ENCODE data around the gene TMEM121. TPM values are rescaled to one million over a fixed set of nuclear protein-coding genes. Genes with fewer than 3 reads are reported as not detected.

TMEM121 gene
- total and polyA plus RNA-seq, 2 donors = 2.1 to 2.8 TPM

DNA sequence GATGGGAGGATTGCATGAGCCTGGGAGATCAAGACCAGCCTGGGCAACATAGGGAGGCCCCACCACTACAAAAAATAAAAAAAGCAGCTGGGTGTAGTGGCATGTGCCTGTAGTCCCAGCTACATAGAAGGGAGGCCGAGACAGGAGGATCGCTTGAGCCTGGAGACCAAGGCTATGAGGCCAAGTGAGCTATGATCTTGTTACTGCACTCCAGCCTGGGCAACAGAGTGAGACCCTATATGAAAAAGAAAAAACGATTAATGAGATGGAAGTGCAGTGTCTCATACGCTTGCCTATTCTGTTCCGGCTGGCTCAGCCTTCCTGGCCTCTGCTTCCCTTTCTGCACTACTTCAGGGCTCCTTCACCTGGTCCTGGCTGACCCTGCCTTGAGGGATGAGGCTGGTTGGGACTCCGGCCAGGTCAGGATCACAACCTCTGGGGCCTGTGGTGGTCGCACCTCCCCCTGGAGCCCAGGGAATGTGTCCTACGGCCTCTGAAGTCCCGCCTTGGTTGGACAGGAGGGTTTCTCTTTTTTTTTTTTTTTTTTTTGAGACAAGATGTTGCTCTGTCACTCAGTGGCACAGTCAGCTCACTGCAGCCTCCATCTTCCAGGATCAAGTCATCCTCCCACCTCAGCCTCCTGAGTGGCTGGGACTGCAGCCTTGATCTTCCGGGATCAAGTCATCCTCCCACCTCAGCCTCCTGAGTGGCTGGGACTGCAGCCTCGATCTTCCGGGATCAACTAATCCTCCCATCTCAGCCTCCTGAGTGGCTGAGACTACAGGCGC, 24.7 kb upstream of the TMEM121 start:
- H3K4me1 ChIP-seq (ENCODE audit: control insufficient read depth in 2 of 2, insufficient read depth in 2 of 2, low read length in 2 of 2) = no peaks in the 10 kb centered on the region
- no peak for DNase-seq (ENCODE audit: low read depth in 6 of 9, low spot score in 9 of 9)
- no peaks in the 10 kb centered on the region for H3K9me3 ChIP-seq (ENCODE audit: control insufficient read depth in 2 of 2, insufficient read depth in 1 of 2, low read length in 1 of 2)
- no peak overlapping the region for H3K27ac ChIP-seq (ENCODE audit: low read depth in 1 of 2, low read length in 1 of 2)
- H3K36me3 ChIP-seq (ENCODE audit: control insufficient read depth in 2 of 2, insufficient read depth in 2 of 2, low read length in 1 of 2) = peaks cover 0 to 21% of the 10 kb centered on the region in 2 donors
- 95% methylated on average over 13 of the region's 13 CpGs for WGBS
- H3K27me3 ChIP-seq (ENCODE audit: control insufficient read depth in 2 of 2, insufficient read depth in 1 of 2, low read length in 1 of 2) = peaks cover 0 to 3% of the 10 kb centered on the region in 2 donors
- no peak overlapping the region for H3K4me3 ChIP-seq (ENCODE audit: low read length in 2 of 2)

DNA sequence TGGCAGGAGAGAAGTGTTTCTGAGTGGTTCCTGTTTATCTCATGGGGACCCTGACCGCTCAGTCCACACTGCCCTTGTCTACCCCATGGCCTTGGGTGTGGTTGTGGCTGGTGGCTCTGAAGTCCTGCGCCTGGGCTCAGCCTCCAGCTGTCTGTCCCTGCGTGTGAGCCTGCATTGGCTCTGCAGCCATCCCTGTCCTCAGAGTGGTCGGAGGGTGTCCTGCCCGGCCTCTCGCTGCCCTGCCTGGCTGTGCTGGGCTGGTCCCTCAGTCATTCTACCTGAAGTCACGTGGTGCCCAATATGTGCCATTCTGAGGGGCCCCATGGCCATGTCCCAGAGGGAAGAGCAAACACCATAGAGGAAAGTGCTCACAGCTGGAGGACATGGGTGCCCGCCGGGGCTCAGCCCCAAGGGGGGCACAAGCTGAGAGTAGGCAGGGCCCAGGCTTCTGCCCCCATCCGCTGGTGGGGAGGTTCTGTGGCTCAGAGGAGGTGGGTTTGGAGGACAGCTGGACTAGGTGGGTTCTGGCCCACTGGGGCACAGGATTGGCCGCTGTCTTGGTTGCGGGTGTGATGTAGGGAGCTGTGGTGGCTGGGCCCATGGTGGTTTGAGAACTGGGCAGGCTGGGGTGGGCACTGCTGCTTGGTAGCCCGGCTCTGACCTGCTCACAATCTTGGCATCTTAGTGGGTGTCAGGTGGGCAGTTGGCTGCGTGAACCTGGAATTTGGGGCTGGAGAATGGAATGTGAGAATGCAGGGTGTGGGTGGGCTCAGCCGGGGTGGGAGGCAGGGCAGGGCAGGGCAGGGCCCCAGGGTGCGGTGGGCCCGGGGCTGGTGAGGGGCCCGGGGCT, 23.7 kb upstream of the TMEM121 start:
- Histone ChIP-seq H3K9me3 (ENCODE audit: control insufficient read depth in 2 of 2, insufficient read depth in 1 of 2, low read length in 1 of 2) (no peaks in the 10 kb centered on the region), H3K27ac (ENCODE audit: low read depth in 1 of 2, low read length in 1 of 2) (no peak overlapping the region), H3K4me3 (ENCODE audit: low read length in 2 of 2) (no peak overlapping the region), H3K36me3 (ENCODE audit: control insufficient read depth in 2 of 2, insufficient read depth in 2 of 2, low read length in 1 of 2) (peaks cover 0 to 13% of the 10 kb centered on the region in 2 donors), H3K27me3 (ENCODE audit: control insufficient read depth in 2 of 2, insufficient read depth in 1 of 2, low read length in 1 of 2) (peaks cover 0 to 6% of the 10 kb centered on the region in 2 donors), H3K4me1 (ENCODE audit: control insufficient read depth in 2 of 2, insufficient read depth in 2 of 2, low read length in 2 of 2) (no peaks in the 10 kb centered on the region)
- WGBS = 92% methylated on average over 18 of the region's 18 CpGs
- no peak for DNase-seq (ENCODE audit: low read depth in 6 of 9, low spot score in 9 of 9)

DNA sequence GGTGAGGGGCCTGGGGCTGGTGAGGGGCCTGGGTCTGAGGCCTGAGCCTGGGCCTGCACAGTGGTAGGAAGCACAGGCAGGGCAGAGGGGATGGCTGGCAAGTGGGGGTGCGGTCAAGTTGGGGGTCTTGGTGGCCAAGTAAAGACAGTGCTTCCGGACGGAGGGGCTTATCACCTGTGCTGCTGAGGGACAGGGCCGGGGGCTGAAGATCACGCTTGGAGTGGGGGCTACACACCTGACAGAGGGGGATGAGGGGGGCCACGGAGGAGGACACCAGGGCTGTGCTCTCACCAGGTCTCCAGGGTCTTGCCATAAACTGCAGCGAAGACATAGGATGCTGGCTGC, 23.1 kb upstream of the TMEM121 start:
- Histone ChIP-seq H3K36me3 (ENCODE audit: control insufficient read depth in 2 of 2, insufficient read depth in 2 of 2, low read length in 1 of 2) (peaks cover 0 to 10% of the 10 kb centered on the region in 2 donors), H3K27me3 (ENCODE audit: control insufficient read depth in 2 of 2, insufficient read depth in 1 of 2, low read length in 1 of 2) (peaks cover 0 to 12% of the 10 kb centered on the region in 2 donors), H3K27ac (ENCODE audit: low read depth in 1 of 2, low read length in 1 of 2) (no peak overlapping the region), H3K4me1 (ENCODE audit: control insufficient read depth in 2 of 2, insufficient read depth in 2 of 2, low read length in 2 of 2) (no peaks in the 10 kb centered on the region), H3K4me3 (ENCODE audit: low read length in 2 of 2) (no peak overlapping the region), H3K9me3 (ENCODE audit: control insufficient read depth in 2 of 2, insufficient read depth in 1 of 2, low read length in 1 of 2) (no peaks in the 10 kb centered on the region)
- 94% methylated on average over 7 of the region's 7 CpGs for WGBS
- no peak for DNase-seq (ENCODE audit: low read depth in 6 of 9, low spot score in 9 of 9)

DNA sequence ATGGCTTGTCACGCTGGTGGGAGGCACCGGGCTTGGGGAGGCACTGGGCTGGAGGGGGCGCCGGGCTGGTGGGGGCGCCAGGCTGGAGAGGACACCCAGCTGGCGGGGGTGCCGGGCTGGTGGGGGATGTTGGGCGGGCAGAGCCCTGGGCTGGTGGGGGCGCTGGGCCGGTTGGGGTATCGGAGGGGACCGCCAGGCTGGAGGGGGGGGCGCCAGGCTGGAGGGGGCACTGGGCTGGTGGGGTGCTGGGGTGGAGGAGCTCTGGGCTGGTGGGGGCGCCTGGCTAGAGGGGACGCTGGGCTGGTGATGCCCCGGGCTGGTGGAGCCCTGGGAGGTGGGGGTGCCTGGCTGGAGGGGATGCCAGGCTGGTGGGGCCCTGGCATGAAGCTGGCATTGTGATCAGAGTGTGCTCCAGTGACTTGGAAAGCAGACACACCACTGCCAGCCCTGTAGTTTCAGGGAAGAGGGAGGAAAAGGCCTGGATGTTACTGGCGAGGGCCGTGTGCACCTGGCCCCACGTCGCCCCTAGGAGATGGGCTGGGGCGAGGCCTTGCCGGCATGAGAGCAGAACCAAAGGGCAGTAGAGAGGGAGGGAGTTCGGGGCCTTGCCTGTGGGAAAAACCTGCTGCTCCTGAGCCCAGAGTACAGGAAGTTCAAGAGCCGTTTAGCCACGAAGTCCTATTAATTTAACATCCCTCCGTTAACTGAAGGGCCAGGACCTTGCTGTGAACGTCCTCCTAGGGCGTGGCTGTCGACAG, 22.3 kb upstream of the TMEM121 start:
- no peak overlapping the region for H3K4me3 ChIP-seq (ENCODE audit: low read length in 2 of 2)
- DNase-seq (ENCODE audit: low read depth in 6 of 9, low spot score in 9 of 9) = no peak
- no peak overlapping the region for H3K27ac ChIP-seq (ENCODE audit: low read depth in 1 of 2, low read length in 1 of 2)
- H3K4me1 ChIP-seq (ENCODE audit: control insufficient read depth in 2 of 2, insufficient read depth in 2 of 2, low read length in 2 of 2) = no peaks in the 10 kb centered on the region
- H3K36me3 ChIP-seq (ENCODE audit: control insufficient read depth in 2 of 2, insufficient read depth in 2 of 2, low read length in 1 of 2) = peaks cover 0 to 1% of the 10 kb centered on the region in 2 donors
- H3K27me3 ChIP-seq (ENCODE audit: control insufficient read depth in 2 of 2, insufficient read depth in 1 of 2, low read length in 1 of 2) = peaks cover 0 to 18% of the 10 kb centered on the region in 2 donors
- H3K9me3 ChIP-seq (ENCODE audit: control insufficient read depth in 2 of 2, insufficient read depth in 1 of 2, low read length in 1 of 2) = no peaks in the 10 kb centered on the region
- WGBS = 82% methylated on average over 29 of the region's 29 CpGs

DNA sequence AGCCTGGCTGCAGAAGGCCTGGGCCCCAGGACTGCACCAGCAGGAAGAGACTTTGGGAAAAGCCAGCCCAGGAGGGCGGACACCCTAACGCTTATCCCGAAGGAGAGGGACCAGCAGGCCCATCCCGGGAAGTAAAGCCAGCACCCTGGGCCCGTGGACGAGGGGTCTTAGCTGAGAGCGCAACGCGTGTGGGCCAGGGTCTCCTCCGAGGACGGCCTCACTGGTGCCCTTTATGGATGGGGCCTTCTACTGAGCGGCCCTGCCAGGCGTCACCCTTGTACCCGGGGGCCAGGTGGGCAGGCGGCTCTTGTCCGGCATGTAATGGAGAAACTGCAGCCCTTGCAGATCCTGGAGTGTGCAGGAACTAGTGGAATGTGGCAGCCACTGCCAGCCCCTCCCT, 21.3 kb upstream of the TMEM121 start:
- Histone ChIP-seq H3K4me3 (ENCODE audit: low read length in 2 of 2) (no peak overlapping the region), H3K4me1 (ENCODE audit: control insufficient read depth in 2 of 2, insufficient read depth in 2 of 2, low read length in 2 of 2) (no peaks in the 10 kb centered on the region), H3K27ac (ENCODE audit: low read depth in 1 of 2, low read length in 1 of 2) (no peak overlapping the region), H3K9me3 (ENCODE audit: control insufficient read depth in 2 of 2, insufficient read depth in 1 of 2, low read length in 1 of 2) (no peaks in the 10 kb centered on the region), H3K27me3 (ENCODE audit: control insufficient read depth in 2 of 2, insufficient read depth in 1 of 2, low read length in 1 of 2) (peaks cover 0 to 22% of the 10 kb centered on the region in 2 donors), H3K36me3 (ENCODE audit: control insufficient read depth in 2 of 2, insufficient read depth in 2 of 2, low read length in 1 of 2) (no peaks in the 10 kb centered on the region)
- DNase-seq (ENCODE audit: low read depth in 6 of 9, low spot score in 9 of 9) = no peak
- 96% methylated on average over 16 of the region's 16 CpGs for WGBS

DNA sequence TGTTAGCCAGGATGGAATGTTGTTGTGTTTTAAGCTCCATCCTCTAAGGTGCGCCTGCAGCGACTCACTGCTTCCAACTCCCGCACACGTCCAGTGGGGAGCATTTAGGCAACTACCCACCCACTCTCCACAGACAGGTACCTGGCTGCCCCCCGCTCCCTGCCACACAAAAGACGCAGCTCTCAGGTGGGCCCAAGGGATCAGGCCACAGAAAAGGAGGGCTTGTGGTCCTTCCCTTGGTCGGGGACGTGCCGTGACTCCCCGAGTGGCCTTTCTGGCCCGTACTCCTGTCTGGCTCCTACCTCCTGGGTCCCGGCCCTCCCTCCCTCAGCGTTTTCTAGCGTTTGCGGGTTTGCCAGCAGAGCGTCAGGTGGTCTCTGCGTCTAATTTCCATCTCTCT, 19.1 kb upstream of the TMEM121 start:
- no peaks in the 10 kb centered on the region for H3K36me3 ChIP-seq (ENCODE audit: control insufficient read depth in 2 of 2, insufficient read depth in 2 of 2, low read length in 1 of 2)
- peaks cover 0 to 34% of the 10 kb centered on the region in 2 donors for H3K27me3 ChIP-seq (ENCODE audit: control insufficient read depth in 2 of 2, insufficient read depth in 1 of 2, low read length in 1 of 2)
- WGBS = 64% methylated on average over 17 of the region's 17 CpGs
- no peak overlapping the region for H3K4me3 ChIP-seq (ENCODE audit: low read length in 2 of 2)
- H3K27ac ChIP-seq (ENCODE audit: low read depth in 1 of 2, low read length in 1 of 2) = no peak overlapping the region
- no peak for DNase-seq (ENCODE audit: low read depth in 6 of 9, low spot score in 9 of 9)
- H3K9me3 ChIP-seq (ENCODE audit: control insufficient read depth in 2 of 2, insufficient read depth in 1 of 2, low read length in 1 of 2) = no peaks in the 10 kb centered on the region
- H3K4me1 ChIP-seq (ENCODE audit: control insufficient read depth in 2 of 2, insufficient read depth in 2 of 2, low read length in 2 of 2) = no peaks in the 10 kb centered on the region

DNA sequence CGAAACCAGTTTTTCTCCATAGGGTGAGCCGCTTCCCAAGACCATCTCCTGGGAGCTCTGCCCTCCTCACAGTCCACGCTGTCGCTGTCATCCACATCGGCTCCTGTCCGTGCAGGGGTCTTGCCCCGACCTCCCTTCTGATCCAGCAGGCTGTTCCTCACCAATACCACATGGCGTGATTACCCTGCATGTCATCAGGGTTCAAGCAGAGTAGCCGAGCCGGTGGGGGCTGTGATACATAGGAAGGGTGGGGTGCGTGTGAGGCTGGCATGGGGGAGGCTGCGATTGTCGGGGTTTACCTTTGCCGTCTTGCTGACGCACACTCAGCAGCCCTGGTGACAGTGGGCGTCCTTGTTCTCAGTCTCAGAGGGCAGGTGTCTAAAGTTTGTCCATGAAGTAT, 18.3 kb upstream of the TMEM121 start:
- Histone ChIP-seq H3K9me3 (ENCODE audit: control insufficient read depth in 2 of 2, insufficient read depth in 1 of 2, low read length in 1 of 2) (no peaks in the 10 kb centered on the region), H3K4me3 (ENCODE audit: low read length in 2 of 2) (no peak overlapping the region), H3K36me3 (ENCODE audit: control insufficient read depth in 2 of 2, insufficient read depth in 2 of 2, low read length in 1 of 2) (no peaks in the 10 kb centered on the region), H3K27me3 (ENCODE audit: control insufficient read depth in 2 of 2, insufficient read depth in 1 of 2, low read length in 1 of 2) (peaks cover 0 to 34% of the 10 kb centered on the region in 2 donors), H3K27ac (ENCODE audit: low read depth in 1 of 2, low read length in 1 of 2) (no peak overlapping the region), H3K4me1 (ENCODE audit: control insufficient read depth in 2 of 2, insufficient read depth in 2 of 2, low read length in 2 of 2) (no peaks in the 10 kb centered on the region)
- WGBS = 88% methylated on average over 16 of the region's 16 CpGs
- DNase-seq (ENCODE audit: low read depth in 6 of 9, low spot score in 9 of 9) = no peak

DNA sequence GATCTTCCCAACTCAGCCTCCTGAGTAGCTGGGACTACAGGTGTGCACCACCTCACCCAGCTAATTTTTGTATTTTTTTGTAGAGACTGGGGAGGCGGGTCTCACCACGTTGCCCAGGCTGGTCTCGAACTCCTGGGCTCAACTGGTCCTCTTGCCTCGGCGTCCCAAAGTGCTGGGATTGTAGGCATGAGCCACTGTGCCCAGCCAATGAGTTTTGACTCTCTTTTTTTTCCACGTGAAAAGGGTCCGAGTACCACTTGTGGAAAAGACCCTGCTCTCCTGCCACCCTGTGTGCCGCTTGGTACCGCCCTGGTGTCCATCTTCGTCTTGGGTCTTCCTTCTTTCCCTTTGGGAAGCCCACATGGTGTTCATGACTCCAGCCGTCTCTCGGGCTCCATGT, 17.8 kb upstream of the TMEM121 start:
- H3K9me3 ChIP-seq (ENCODE audit: control insufficient read depth in 2 of 2, insufficient read depth in 1 of 2, low read length in 1 of 2) = no peaks in the 10 kb centered on the region
- H3K4me1 ChIP-seq (ENCODE audit: control insufficient read depth in 2 of 2, insufficient read depth in 2 of 2, low read length in 2 of 2) = no peaks in the 10 kb centered on the region
- H3K27ac ChIP-seq (ENCODE audit: low read depth in 1 of 2, low read length in 1 of 2) = no peak overlapping the region
- H3K4me3 ChIP-seq (ENCODE audit: low read length in 2 of 2) = no peak overlapping the region
- no peak for DNase-seq (ENCODE audit: low read depth in 6 of 9, low spot score in 9 of 9)
- H3K27me3 ChIP-seq (ENCODE audit: control insufficient read depth in 2 of 2, insufficient read depth in 1 of 2, low read length in 1 of 2) = peaks cover 0 to 34% of the 10 kb centered on the region in 2 donors
- no peaks in the 10 kb centered on the region for H3K36me3 ChIP-seq (ENCODE audit: control insufficient read depth in 2 of 2, insufficient read depth in 2 of 2, low read length in 1 of 2)
- WGBS = 95% methylated on average over 12 of the region's 12 CpGs

DNA sequence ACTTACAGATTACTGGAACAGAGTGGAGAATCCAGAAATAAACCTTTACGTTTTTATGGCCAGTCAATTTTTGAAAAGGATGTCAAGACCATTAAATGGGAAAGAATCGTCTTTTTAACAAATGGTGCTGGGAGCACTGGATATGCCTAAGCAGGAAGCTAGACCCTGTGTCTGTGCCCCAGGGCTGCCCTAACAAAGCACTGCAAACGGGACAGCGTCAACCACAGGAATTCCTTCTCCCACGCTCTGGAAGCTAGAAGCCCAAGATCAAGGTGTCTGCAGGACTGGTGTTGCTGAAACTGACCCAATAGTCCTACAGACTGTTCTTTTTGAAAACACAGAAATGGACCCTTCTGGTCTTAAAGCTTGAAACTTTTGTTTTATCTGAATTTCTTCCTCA, 9.3 kb upstream of the TMEM121 start:
- Histone ChIP-seq H3K4me3 (ENCODE audit: low read length in 2 of 2) (no peak overlapping the region), H3K36me3 (ENCODE audit: control insufficient read depth in 2 of 2, insufficient read depth in 2 of 2, low read length in 1 of 2) (no peaks in the 10 kb centered on the region), H3K9me3 (ENCODE audit: control insufficient read depth in 2 of 2, insufficient read depth in 1 of 2, low read length in 1 of 2) (no peaks in the 10 kb centered on the region), H3K27me3 (ENCODE audit: control insufficient read depth in 2 of 2, insufficient read depth in 1 of 2, low read length in 1 of 2) (peaks cover 0 to 8% of the 10 kb centered on the region in 2 donors), H3K4me1 (ENCODE audit: control insufficient read depth in 2 of 2, insufficient read depth in 2 of 2, low read length in 2 of 2) (no peaks in the 10 kb centered on the region), H3K27ac (ENCODE audit: low read depth in 1 of 2, low read length in 1 of 2) (no peak overlapping the region)
- DNase-seq (ENCODE audit: low read depth in 6 of 9, low spot score in 9 of 9) = no peak
- WGBS = 62% methylated on average over 5 of the region's 5 CpGs

Data from thymus (tissue), 11 donors.